Raji (cell line): ENCODE measurements around the gene MIXL1.

Experiments used
- POLR2A ChIP-seq: IDR thresholded peaks from 2 replicates; pipeline ENCODE4 v1.6.1; 2011; ENCODE audit warnings: low read depth, low read length, control low read depth; ENCODE audit not compliant: insufficient read depth

The MIXL1 gene

GRCh38 chr1:226248091-226248490 is 24.6 kb downstream of the MIXL1 start:
- no peak for TF ChIP-seq POLR2A

GRCh38 chr1:226248796-226249195 is 25.3 kb downstream of the MIXL1 start:
- no peak for TF ChIP-seq POLR2A

- no peak for TF ChIP-seq POLR2A
Measured at GRCh38 chr1:226250511-226250910, 27.0 kb downstream of the MIXL1 start.

GRCh38 chr1:226253933-226254332 is 30.5 kb downstream of the MIXL1 start:
- TF ChIP-seq POLR2A, result no peak

GRCh38 chr1:226255380-226255779 is 31.9 kb downstream of the MIXL1 start:
- no peak for TF ChIP-seq POLR2A

GRCh38 chr1:226261818-226262217 is 38.4 kb downstream of the MIXL1 start:
- no peak for TF ChIP-seq POLR2A

- no peak for TF ChIP-seq POLR2A
Measured at GRCh38 chr1:226268421-226269124, 45.1 kb downstream of the MIXL1 start.

- TF ChIP-seq POLR2A, result no peak
Measured at GRCh38 chr1:226274138-226274537, 50.7 kb downstream of the MIXL1 start.

- no peak for TF ChIP-seq POLR2A
Measured at GRCh38 chr1:226276077-226276682, 52.7 kb downstream of the MIXL1 start.
